GM18870 (cell line): ENCODE data around the gene DEXI.
"Not testable (repeated sequence)": the region's sequence is repeated elsewhere in the genome, so short reads cannot be mapped to it uniquely, and the experiment has no call there.

Experiments used
- ATAC-seq: cut with Tn5 transposase; IDR thresholded peaks from one replicate; pipeline ENCODE4 v1.9.1; 2021; ENCODE audit warnings: moderate library complexity; ENCODE audit not compliant: unreplicated experiment

Gene DEXI

GRCh38 chr16:10970065-10970464 is 27.8 kb upstream of the DEXI start:
- ATAC-seq = no peak

- ATAC-seq = no peak
Measured at GRCh38 chr16:10969615-10970014, 27.3 kb upstream of the DEXI start.

GRCh38 chr16:10968498-10968897 is 26.2 kb upstream of the DEXI start:
- no peak for ATAC-seq

- ATAC-seq = no peak
Measured at GRCh38 chr16:10967986-10968385, 25.7 kb upstream of the DEXI start.

- ATAC-seq = not testable (repeated sequence)
Measured at GRCh38 chr16:10966559-10966958, 24.3 kb upstream of the DEXI start.

- no peak for ATAC-seq
Measured at GRCh38 chr16:10966129-10966528, 23.9 kb upstream of the DEXI start.

- peak; percentile 76 for ATAC-seq
Measured at GRCh38 chr16:10965440-10966061, 23.3 kb upstream of the DEXI start.

- ATAC-seq = peak; percentile 37
Measured at GRCh38 chr16:10964891-10965326, 22.6 kb upstream of the DEXI start.

- ATAC-seq = peak; percentile 37
Measured at GRCh38 chr16:10964039-10964890, 22.0 kb upstream of the DEXI start.

- no peak for ATAC-seq
Measured at GRCh38 chr16:10961231-10961630, 19.0 kb upstream of the DEXI start.

GRCh38 chr16:10959161-10959560 is 16.9 kb upstream of the DEXI start:
- no peak for ATAC-seq

GRCh38 chr16:10957771-10958482 is 15.7 kb upstream of the DEXI start:
- ATAC-seq = peak; percentile 54

GRCh38 chr16:10954903-10955302 is 12.6 kb upstream of the DEXI start:
- no peak for ATAC-seq

GRCh38 chr16:10951026-10951425 is 8.8 kb upstream of the DEXI start:
- ATAC-seq = no peak

GRCh38 chr16:10950393-10950792 is 8.1 kb upstream of the DEXI start:
- ATAC-seq = no peak

- peak; percentile 63 for ATAC-seq
Measured at GRCh38 chr16:10949424-10949970, 7.2 kb upstream of the DEXI start.

- no peak for ATAC-seq
Measured at GRCh38 chr16:10947211-10947787, 5.0 kb upstream of the DEXI start.

GRCh38 chr16:10946308-10946707 is 4.0 kb upstream of the DEXI start:
- no peak for ATAC-seq

- ATAC-seq = no peak
Measured at GRCh38 chr16:10945065-10945787, 3.0 kb upstream of the DEXI start.
